Stromal cell of bone marrow (primary cell): ENCODE data around the gene APOBEC3C.
"Not testable (repeated sequence)": the region's sequence is repeated elsewhere in the genome, so short reads cannot be mapped to it uniquely, and the experiment has no call there.

ENCODE experiments used
- DNase-seq: peaks from one replicate; pipeline ENCODE4 v3.0.0-alpha.2; 2012; ENCODE audit warnings: low read depth

The APOBEC3C gene

DNA sequence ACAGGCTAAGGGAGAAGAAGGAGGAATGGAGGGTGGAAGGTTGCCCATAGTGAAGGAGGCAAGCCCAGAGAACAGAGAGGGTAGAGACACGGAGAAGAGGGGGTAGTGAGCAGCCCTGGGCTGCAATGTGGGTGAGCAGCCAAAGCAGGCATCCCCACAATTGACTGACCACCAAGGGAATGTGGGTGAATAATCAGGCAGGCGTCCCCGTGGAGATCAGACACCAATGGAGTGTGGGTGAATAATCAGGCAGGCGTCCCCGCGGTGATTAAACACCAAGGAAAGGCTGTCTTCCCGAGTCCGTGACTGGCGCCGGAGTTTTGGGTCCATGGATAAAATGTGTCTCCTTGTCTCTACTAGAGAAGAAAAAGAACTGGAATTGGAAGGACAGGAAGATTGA, 47.9 kb downstream of the APOBEC3C start:
- not testable (repeated sequence) for DNase-seq

DNA sequence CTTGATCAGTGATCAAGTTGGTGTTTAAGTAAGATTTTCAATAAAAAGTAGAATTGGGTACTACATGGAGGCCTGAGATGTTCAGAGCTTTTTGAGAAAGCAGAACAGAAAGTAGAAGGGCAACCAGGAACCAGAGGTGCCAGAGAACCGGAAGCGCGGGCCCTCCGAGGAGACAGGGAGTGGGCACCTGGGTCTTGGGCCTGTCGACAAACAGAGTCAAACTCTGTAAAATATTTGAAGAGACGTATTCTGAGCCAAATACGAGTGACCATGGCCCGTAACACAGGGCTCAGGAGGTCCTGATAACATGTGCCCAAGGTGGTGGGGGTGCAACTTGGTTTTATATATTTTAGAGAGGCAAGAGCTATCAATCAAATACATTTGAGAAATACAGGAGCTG, 49.8 kb downstream of the APOBEC3C start:
- DNase-seq: not testable (repeated sequence)

DNA sequence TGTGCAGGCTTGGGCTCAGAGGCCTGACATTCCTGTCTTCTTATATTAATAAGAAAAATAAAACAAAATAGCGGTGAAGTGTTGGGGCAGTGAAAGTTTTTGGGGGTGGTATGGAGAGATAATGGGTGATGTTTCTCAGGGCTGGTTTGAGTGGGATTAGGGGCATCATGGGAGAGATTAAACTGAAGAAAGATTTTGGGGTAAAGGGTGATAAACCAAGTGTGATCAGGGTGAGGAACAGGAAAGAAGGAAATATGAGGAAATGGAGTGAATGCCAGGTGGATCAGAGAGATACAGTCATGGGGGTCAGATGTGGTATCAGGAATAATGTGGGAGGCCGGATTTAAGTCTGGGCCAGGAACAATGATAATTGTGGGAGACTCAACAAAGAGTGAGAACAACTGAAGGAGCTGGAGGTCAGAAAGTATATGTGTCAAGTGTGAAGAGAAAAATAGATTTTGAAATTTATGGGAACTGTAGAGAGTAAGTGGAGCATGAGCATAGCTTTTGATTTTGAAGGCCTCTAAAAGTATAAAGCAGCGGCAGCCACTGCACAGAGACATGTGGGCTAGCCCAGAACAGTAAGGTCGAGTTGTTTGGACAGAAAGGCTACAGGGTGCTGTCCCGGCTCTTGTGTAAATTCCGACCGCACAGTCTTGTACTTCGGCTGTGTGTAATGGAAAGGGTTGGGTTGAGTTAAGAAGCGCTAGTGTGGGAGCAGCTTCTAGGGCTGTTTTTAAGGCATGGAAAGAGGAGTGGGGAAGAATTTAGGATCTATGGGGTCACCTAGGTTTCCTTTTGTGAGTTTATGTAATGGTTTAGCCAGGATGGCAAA, 52.6 kb downstream of the APOBEC3C start:
- not testable (repeated sequence) for DNase-seq

DNA sequence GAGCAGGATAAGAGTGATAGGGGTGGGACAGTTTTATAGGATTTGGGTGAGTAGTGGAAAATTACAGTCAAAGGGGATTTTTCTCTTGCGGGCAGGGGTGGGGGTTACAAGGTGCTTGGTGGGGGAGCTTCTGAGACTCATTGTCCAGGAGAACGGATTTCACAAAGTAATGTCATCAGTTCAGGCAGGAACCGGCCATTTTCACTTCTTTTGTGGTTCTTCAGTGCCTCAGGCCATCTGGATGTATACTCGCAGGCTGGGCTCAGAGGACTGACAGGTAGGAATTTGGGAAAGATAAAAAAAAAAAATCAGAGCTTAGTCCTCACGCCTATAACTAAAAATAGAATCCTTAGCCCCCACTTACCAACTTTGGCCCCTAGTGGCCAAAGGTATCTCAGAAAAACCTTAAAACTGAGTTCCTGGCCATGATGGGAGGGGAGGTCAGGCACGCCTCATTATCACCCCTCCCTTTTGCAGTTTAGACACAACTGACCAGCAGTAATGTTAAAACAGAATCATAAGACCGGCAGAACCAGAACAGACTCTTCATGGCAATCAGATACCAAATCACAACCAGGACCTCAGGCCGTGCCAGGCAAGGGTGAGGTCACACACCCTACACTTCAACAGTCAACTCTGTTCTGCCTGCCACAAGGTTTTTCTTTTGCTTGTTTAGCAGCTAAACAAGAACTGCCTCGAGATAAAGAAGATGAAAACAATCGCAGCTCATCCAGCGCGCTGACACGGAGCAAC, 54.2 kb downstream of the APOBEC3C start:
- no peak for DNase-seq
